ENCODE measurements around the gene KCNIP2. TPM values are rescaled to one million over a fixed set of nuclear protein-coding genes. Genes with fewer than 3 reads are reported as not detected.
A peak's percentile ranks its signal among the peaks of the same experiment; 100 is the strongest.

The KCNIP2 gene
- total and polyA plus RNA-seq, 2 of the 13 experiments (the other 11 are each of a cell fraction or from before 2014, with no cell fraction given): 0.42 to 0.70 TPM

GRCh38 chr10:101779544-101780186 is 63.9 kb downstream of the KCNIP2 start (continued):
- TF ChIP-seq ZBTB43 (CRISPR knock-in tag; conservative IDR thresholded peaks at IDR 0.05) (no peak), CENPBD1 (CRISPR knock-in tag; IDR thresholded peaks at IDR 0.05; ENCODE audit: borderline replicate concordance, low read depth) (no peak), KDM5A (IDR thresholded peaks at IDR 0.05; ENCODE audit: borderline replicate concordance, low read length) (no peak), CREB3 (CRISPR knock-in tag; IDR thresholded peaks at IDR 0.05) (no peak), MEIS2 (CRISPR knock-in tag; IDR thresholded peaks at IDR 0.05) (peak; percentile 46; the same call in 1 of the 2 replicates), CSRNP1 (CRISPR knock-in tag; IDR thresholded peaks at IDR 0.05) (no peak), MAFK (conservative IDR thresholded peaks at IDR 0.05 in 1 of 2, IDR thresholded peaks at IDR 0.05 in 1 of 2; ENCODE audit: low read length in 2 of 2) (no peak), LCORL (IDR thresholded peaks at IDR 0.05) (no peak), LCORL (CRISPR knock-in tag; IDR thresholded peaks at IDR 0.05) (no peak), CBX2 (IDR thresholded peaks at IDR 0.05; ENCODE audit: low read depth, low read length) (no peak), CBX2 (CRISPR knock-in tag; IDR thresholded peaks at IDR 0.05; ENCODE audit: low read depth) (no peak), YEATS2 (CRISPR knock-in tag; IDR thresholded peaks at IDR 0.05; ENCODE audit: borderline replicate concordance) (no peak), KMT2B (CRISPR knock-in tag; IDR thresholded peaks at IDR 0.05) (no peak), TRAFD1 (CRISPR knock-in tag; IDR thresholded peaks at IDR 0.05; ENCODE audit: borderline replicate concordance) (no peak), ZBTB1 (CRISPR knock-in tag; IDR thresholded peaks at IDR 0.05; ENCODE audit: borderline replicate concordance) (no peak), DZIP1 (CRISPR knock-in tag; IDR thresholded peaks at IDR 0.05) (no peak), POGZ (CRISPR knock-in tag; IDR thresholded peaks at IDR 0.05) (peak; percentile 29; the same call in 1 of the 2 replicates), MATR3 (CRISPR knock-in tag; IDR thresholded peaks at IDR 0.05) (no peak), SYNCRIP (IDR thresholded peaks at IDR 0.05; ENCODE audit: insufficient read depth, low read depth, low read length) (no peak), BORCS8-MEF2B (CRISPR knock-in tag; IDR thresholded peaks at IDR 0.05) (no peak), ZNF335 (CRISPR knock-in tag; IDR thresholded peaks at IDR 0.05) (no peak), POLR2A (IDR thresholded peaks at IDR 0.05; ENCODE audit: insufficient read depth in 1 of 2, low read depth in 2 of 2, low read length in 2 of 2) (no peak)
